Endodermal cell (in vitro differentiated cells): Measurements from ENCODE around the gene TP53BP1. TPM values are rescaled to one million over a fixed set of nuclear protein-coding genes. Genes with fewer than 3 reads are reported as not detected.

Source experiments
- DNase-seq: peaks from one replicate; pipeline ENCODE4 v3.0.0-alpha.2; 2017
- H3K27ac ChIP-seq: 2 replicates; pipeline ENCODE4 v1.5.1; 2013; ENCODE audit warnings: mild to moderate bottlenecking, low read depth, low read length, moderate library complexity
- H3K27me3 ChIP-seq: 2 replicates; pipeline ENCODE4 v1.6.1; 2013; ENCODE audit warnings: mild to moderate bottlenecking, low read length, moderate library complexity; ENCODE audit not compliant: insufficient read depth, control insufficient read depth, poor library complexity, severe bottlenecking
- H3K36me3 ChIP-seq: 2 replicates; pipeline ENCODE4 v1.7.0; 2013; ENCODE audit warnings: mild to moderate bottlenecking, low read length, moderate library complexity; ENCODE audit not compliant: control insufficient read depth, insufficient read depth
- H3K4me1 ChIP-seq: one replicate; pipeline ENCODE4 v1.7.0; 2013; ENCODE audit warnings: low read length; ENCODE audit not compliant: control insufficient read depth, insufficient read depth
- H3K4me3 ChIP-seq: 2 replicates; pipeline ENCODE4 v1.5.1; 2013; ENCODE audit warnings: mild to moderate bottlenecking, low read length, moderate library complexity
- H3K9ac ChIP-seq: 2 replicates; pipeline ENCODE4 v1.6.1; 2013; ENCODE audit warnings: mild to moderate bottlenecking, low read length, moderate library complexity; ENCODE audit not compliant: poor library complexity, severe bottlenecking; ENCODE audit errors: extremely low read depth
- H3K9me3 ChIP-seq: 2 replicates; pipeline ENCODE4 v1.6.1; 2013; ENCODE audit warnings: mild to moderate bottlenecking, low read length, moderate library complexity; ENCODE audit not compliant: control insufficient read depth
- H3K27ac Mint-ChIP-seq: 2 replicates; pipeline ENCODE4 v1.8.0; 2020; ENCODE audit warnings: mixed read lengths
- H3K27me3 Mint-ChIP-seq: 2 replicates; pipeline ENCODE4 v1.8.0; 2021; ENCODE audit warnings: mild to moderate bottlenecking, mixed read lengths; ENCODE audit not compliant: insufficient read depth
- H3K36me3 Mint-ChIP-seq: 2 replicates; pipeline ENCODE4 v1.8.0; 2020; ENCODE audit warnings: low read depth, mixed read lengths
- H3K4me1 Mint-ChIP-seq: 2 replicates; pipeline ENCODE4 v1.8.0; 2020; ENCODE audit warnings: mixed read lengths
- H3K4me3 Mint-ChIP-seq: 2 replicates; pipeline ENCODE4 v1.8.0; 2020; ENCODE audit warnings: mild to moderate bottlenecking, moderate library complexity, mixed read lengths
- H3K9me3 Mint-ChIP-seq: 2 replicates; pipeline ENCODE4 v1.8.0; 2020; ENCODE audit warnings: mild to moderate bottlenecking, mixed read lengths
- CTCF ChIP-seq: fragments of 200-600 bp; sonication (generic); conservative IDR thresholded peaks from 2 replicates; pipeline ENCODE4 v1.5.0; 2021; ENCODE audit warnings: antibody characterized with exemption, mild to moderate bottlenecking
- WGBS, 2 experiments: methylation state at CpG; one replicate each; pipeline versions ENCODE4 v1.1.5 to v1.1.7; 2013; ENCODE audit warnings: missing lambda C conversion rate in 2 of 2, mixed read lengths in 1 of 2; ENCODE audit not compliant: insufficient coverage in 1 of 2, insufficient read length in 1 of 2; 5-methylcytosine and 5-hydroxymethylcytosine counted together
- total RNA-seq, 2 donors: library from RNA; stranded (reverse); fragmentation: NEBNext Ultra II Directional in 1 of 2; extraction: Animal tissue kit (Norgen Biotek cat#: 25700) in 1 of 2; gene quantifications; 2 replicates in 1 of 2; 3 replicates in 1 of 2; pipeline ENCODE4 v1.2.1, GENCODE V29; 2021

Gene TP53BP1
- total RNA-seq, 2 donors from 2014 or later, result 85.4 to 114 TPM

- no peaks in the 10 kb centered on the region for H3K36me3 Mint-ChIP-seq
- H3K4me1 Mint-ChIP-seq, result peaks cover 16% of the 10 kb centered on the region
- Histone ChIP-seq H3K27ac (no peak overlapping the region), H3K4me1 (no peaks in the 10 kb centered on the region), H3K27me3 (peaks cover 24% of the 10 kb centered on the region), H3K36me3 (no peaks in the 10 kb centered on the region), H3K9ac (no peak overlapping the region), H3K4me3 (no peak overlapping the region), H3K9me3 (no peaks in the 10 kb centered on the region)
- WGBS, 2 experiments, result 100% methylated on average over 1 of the region's 1 CpG
- TF ChIP-seq CTCF, result no peak
- H3K27me3 Mint-ChIP-seq, result peaks cover 24% of the 10 kb centered on the region
- DNase-seq, result no peak
- no peak overlapping the region for H3K4me3 Mint-ChIP-seq
- no peaks in the 10 kb centered on the region for H3K9me3 Mint-ChIP-seq
- H3K27ac Mint-ChIP-seq, result no peak overlapping the region
Observed at GRCh38 chr15:43508421-43508820, 15.5 kb upstream of the TP53BP1 start.

- no peak for TF ChIP-seq CTCF
- Mint-ChIP-seq H3K4me1 (peaks cover 9% of the 10 kb centered on the region), H3K27me3 (no peaks in the 10 kb centered on the region), H3K36me3 (no peaks in the 10 kb centered on the region), H3K9me3 (no peaks in the 10 kb centered on the region), H3K4me3 (no peak overlapping the region), H3K27ac (no peak overlapping the region)
- no peak for DNase-seq
- Histone ChIP-seq H3K4me1 (no peaks in the 10 kb centered on the region), H3K9ac (no peak overlapping the region), H3K27ac (no peak overlapping the region), H3K9me3 (no peaks in the 10 kb centered on the region), H3K4me3 (no peak overlapping the region), H3K36me3 (no peaks in the 10 kb centered on the region), H3K27me3 (no peaks in the 10 kb centered on the region)
- WGBS, 2 experiments, result 71% methylated on average over 1 of the region's 1 CpG; no CpG with 5 or more reads in 1 of the 2 experiments
Observed at GRCh38 chr15:43505738-43506137, 12.8 kb upstream of the TP53BP1 start.

- H3K27ac ChIP-seq, result no peak overlapping the region
- DNase-seq, result no peak
- Mint-ChIP-seq H3K27me3 (peaks cover 2% of the 10 kb centered on the region), H3K4me1 (peaks cover under 1% of the 10 kb centered on the region), H3K4me3 (no peak overlapping the region), H3K36me3 (no peaks in the 10 kb centered on the region), H3K9me3 (no peaks in the 10 kb centered on the region), H3K27ac (no peak overlapping the region)
- H3K27me3 ChIP-seq, result no peaks in the 10 kb centered on the region
- no peak overlapping the region for H3K4me3 ChIP-seq
- H3K9me3 ChIP-seq, result no peaks in the 10 kb centered on the region
- H3K36me3 ChIP-seq, result no peaks in the 10 kb centered on the region
- H3K9ac ChIP-seq, result no peak overlapping the region
- 80% methylated on average over 1 of the region's 1 CpG; no CpG with 5 or more reads in 1 of the 2 experiments for WGBS, 2 experiments
- TF ChIP-seq CTCF, result no peak
- no peaks in the 10 kb centered on the region for H3K4me1 ChIP-seq
Observed at GRCh38 chr15:43499635-43500034, 6.7 kb upstream of the TP53BP1 start.
